Stimulated activated CD8-positive, alpha-beta memory T cell treated with anti-CD3 and anti-CD28 coated beads, Interleukin-4, amount 100 ng/mL, for 4 hours (primary cell): Measurements from ENCODE around the gene LENG1.
A peak's percentile ranks its signal among the peaks of the same experiment; 100 is the strongest.

Experiments used
- DNase-seq, 2 donors: peaks; one replicate each; pipeline ENCODE4 v3.0.0-alpha.2; 2020; ENCODE audit warnings: low read depth in 2 of 2, low spot score in 1 of 2

The LENG1 gene

DNA sequence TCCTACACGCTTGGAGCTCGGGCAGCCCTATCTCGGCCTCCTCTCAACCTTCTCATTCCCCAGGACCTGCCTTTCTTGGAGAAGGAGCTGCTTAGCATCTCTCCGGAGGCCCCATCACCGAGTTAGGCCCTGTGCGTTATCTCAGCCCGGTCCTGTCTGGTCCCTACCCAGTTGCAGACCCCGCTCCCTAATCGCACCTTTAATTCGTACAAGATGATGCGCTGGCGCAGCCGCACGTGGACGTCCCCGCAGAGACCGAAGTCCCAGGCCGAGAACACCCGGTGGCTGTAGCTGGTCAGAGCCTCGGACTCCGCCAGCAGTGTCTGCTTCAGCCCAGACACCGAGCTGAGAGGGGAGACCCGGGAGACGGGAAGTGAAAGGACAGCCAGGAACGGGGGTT is 5.7 kb upstream of the LENG1 start:
- DNase-seq, result no peak

- DNase-seq, result no peak
Observed at GRCh38 chr19:54164369-54165068, 5.0 kb upstream of the LENG1 start.

DNA sequence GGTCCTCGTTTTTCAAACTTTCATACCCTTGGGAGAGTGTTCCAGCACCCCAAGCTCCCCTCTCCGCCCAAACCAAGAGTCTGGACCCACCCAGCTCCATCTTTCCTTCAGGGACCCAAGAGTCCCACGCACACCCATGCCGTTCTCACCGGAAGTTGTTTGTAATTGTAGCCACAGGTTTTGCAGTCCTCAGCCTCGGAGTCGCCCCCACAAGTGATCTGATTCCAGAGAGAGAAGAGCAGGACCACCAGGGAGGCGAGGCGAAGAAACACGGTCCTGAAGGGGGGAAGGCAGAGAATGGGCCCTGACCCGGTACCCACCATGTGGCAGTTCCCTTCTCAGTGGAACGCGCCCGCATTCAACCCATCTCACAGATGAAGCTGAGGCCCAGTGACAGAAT is 3.4 kb upstream of the LENG1 start:
- no peak for DNase-seq

GRCh38 chr19:54162241-54162805 is 2.8 kb upstream of the LENG1 start:
- DNase-seq, result peak; percentile 56 to 61

GRCh38 chr19:54160854-54161253 is 1.3 kb upstream of the LENG1 start:
- DNase-seq, result no peak

DNA sequence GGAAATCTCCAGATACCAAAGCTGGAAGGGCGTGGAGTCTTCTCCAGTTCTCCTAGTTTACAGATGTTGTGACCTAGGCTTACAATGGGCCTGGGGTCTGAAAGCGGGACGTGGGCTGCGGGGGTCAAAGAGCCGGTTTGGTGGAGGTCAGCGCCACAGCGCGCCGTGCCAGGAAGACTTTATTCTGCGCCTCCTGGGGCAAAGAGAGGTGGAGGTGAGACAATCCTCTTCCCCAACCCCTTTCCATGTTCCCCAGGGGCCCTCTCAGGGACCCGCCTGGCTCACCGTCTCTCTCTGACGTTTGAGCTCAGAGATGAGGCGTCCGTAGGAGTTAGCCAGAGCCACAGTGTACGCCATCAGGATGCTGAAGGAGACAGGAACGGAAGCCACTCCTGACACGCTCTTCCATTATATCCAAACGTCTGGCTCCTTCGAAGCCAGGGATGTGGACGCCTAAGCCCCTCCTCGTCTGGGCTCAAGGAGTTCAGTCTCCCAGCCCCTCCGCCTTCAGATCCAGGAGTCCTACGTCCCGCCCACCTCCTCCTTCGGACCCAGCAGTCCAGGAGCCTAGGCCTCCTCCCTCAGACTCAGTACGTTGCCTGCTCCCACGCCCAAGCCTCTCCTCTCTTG is 776 bp upstream of the LENG1 start:
- no peak for DNase-seq

- no peak for DNase-seq
Observed at GRCh38 chr19:54158812-54159351, 639 bp downstream of the LENG1 start.

- DNase-seq, result no peak
Observed at GRCh38 chr19:54156953-54157352, 2.6 kb downstream of the LENG1 start.

DNA sequence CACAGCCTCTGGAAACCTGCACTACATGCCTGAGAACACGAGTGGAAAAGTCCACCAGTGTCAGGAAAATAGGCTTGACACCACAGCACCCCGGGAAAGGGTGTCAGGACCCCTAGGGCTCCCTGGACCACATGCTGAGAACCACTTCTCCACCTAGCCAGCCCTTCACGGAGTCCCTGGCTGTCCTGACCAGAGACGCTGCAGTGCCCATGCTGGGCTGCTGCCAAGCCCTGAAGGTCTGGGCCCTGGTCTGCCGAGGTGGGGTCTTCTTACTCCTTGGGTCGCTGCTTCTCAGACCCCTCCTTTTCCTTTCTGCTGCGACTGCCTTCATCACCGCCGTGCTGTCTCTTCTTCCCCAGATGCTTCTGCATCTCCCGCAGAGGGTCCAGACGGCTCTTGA is 3.0 kb downstream of the LENG1 start:
- DNase-seq, result no peak

DNA sequence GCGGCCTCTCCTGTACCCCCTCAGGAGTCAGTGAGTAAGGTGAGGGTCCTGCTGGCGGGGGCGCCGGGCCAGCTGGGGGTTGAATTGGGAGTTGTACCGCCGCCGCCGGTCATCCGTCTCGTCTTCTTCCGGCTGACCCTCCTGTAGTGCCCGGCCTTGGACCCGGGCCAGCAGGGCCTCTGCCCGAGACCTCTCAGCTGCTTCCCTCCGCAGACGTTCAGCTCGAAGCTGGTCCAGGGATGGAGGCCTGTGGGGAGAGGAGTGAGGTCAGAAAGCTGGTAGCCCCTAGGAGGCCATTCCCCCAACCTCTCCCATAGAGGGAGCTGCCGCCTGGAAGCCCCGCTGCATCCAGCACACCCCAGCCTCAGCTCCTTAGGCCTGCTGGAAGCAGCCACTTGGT is 3.8 kb downstream of the LENG1 start:
- DNase-seq, result no peak

- no peak for DNase-seq
Observed at GRCh38 chr19:54154603-54155345, 4.7 kb downstream of the LENG1 start.

- DNase-seq, result no peak
Observed at GRCh38 chr19:54153731-54154326, 5.7 kb downstream of the LENG1 start.

GRCh38 chr19:54152878-54153524 is 6.5 kb downstream of the LENG1 start:
- DNase-seq, result no peak

DNA sequence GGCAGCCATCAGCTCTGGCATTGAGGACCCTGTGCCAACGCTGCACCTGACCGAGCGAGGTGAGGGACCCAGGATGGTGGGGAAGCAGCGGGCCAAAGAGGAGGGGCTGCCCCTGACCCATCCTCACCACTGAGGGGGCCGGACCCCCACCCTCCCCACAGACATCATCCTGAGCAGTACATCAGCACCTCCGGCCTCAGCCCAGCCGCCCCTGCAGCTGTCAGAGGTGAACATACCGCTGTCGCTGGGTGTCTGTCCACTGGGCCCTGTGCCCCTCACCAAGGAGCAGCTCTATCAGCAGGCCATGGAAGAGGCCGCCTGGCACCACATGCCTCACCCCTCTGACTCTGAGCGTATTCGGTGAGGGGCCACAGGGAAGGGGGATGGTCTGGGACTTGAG is 7.3 kb downstream of the LENG1 start:
- DNase-seq, result no peak

DNA sequence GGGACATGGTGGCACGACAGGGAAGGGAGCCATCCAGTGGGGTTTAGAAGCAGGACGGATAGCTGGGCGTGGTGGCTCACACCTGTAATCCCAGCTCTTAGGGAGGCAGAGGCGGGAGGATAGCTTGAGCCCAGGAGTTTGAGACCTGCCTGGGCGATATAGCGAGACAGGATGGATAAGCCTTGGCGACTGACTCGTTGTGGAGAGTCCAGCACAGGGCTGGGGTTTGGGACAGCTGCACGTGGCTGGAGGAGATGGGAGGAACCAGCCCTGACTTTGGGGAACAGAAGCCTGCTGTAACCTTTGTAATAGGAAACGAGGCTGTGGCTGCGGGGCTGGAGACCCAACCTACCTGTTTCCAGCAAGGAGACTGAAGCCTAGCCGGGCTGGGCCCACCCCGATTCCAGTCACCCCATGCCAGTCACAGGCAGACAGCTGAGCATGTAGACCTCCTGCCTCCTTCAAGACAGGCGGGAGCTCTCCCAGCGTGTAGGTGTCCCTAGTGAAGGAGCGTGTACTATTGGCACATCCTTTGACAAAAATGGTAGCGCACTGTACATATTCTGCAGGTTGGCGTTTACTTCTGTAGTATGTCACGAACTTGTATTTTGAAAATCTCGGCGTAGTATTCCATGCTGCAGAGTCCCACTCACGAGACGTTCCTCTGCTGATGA is 8.0 kb downstream of the LENG1 start:
- no peak for DNase-seq

- no peak for DNase-seq
Observed at GRCh38 chr19:54149021-54149812, 10.3 kb downstream of the LENG1 start.

DNA sequence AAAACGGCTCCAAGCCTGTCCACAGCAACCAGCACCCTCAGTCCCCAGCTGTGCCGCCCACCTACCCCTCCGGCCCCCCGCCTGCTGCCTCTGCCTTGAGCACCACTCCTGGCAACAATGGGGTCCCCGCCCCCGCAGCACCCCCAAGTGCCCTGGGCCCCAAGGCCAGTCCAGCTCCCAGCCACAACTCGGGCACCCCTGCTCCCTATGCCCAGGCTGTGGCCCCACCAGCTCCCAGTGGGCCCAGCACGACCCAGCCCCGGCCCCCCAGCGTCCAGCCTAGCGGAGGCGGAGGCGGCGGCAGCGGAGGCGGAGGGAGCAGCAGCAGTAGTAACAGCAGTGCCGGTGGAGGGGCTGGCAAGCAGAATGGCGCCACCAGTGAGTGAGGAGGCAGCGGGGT is 11.4 kb downstream of the LENG1 start:
- no peak for DNase-seq

- no peak for DNase-seq
Observed at GRCh38 chr19:54147676-54148075, 11.8 kb downstream of the LENG1 start.

GRCh38 chr19:54145541-54146158 is 13.9 kb downstream of the LENG1 start:
- no peak for DNase-seq
